ENCODE results near the gene PSMA3.
"Not testable (repeated sequence)": the region's sequence is repeated elsewhere in the genome, so short reads cannot be mapped to it uniquely, and the experiment has no call there.

PSMA3 gene

GRCh38 chr14:58244556-58245387 lies at the start of gene PSMA3:
Gene PSMA3, plus strand, starts transcription at chr14:58244843. Its CDS starts 78 bp downstream, at chr14:58244921.
- DNase-seq: peak; percentile 97

DNA sequence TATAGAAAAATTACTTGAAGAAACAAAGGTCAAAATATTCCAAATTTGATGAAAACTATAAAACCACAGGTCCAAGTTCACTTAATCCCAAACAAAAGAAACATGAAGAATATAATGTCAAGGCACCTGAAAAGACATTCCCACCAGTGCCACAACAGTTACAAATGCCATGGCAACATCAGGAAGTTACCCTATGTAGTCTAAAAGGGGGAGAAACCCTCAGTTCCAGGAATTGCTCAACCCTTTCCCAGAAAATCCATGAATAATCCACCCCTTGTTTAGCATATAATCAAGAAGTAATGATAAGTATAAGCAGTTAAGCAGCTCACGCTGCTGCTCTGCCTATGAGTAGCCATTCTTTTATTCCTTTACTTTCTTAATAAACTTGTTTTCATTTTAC lies 48.4 kb upstream of the PSMA3 start:
- DNase-seq: no peak

DNA sequence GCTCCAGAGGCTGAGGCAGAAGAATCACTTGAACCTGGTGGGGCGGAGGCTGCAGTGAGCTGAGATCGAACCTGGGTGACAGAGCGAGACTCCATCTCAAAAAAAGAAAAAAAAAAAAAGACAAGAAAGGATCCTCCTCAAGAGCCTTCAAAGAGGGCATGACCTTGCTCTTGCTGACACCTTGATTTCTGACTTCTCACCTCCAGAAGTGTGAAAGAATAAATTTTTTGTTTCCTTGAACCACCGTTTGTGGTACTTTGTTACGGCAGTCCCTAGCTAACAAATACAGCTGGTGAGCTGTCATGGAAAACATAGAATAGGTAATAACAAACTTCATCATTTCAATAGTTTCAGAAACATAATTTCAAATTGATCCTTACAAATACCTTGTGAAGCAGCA lies 46.6 kb upstream of the PSMA3 start:
- no peak for DNase-seq

- peak; percentile 85 for DNase-seq
Measured at GRCh38 chr14:58199726-58200479, 44.7 kb upstream of the PSMA3 start, which contains the start of gene ACTR10. Gene ACTR10, plus strand, starts transcription at chr14:58200149. Its CDS starts 69 bp downstream, at chr14:58200218.

GRCh38 chr14:58200480-58200841 lies 44.2 kb upstream of the PSMA3 start:
- DNase-seq: no peak

- no peak for DNase-seq
Measured at GRCh38 chr14:58200846-58201245, 43.8 kb upstream of the PSMA3 start.

- DNase-seq: no peak
Measured at GRCh38 chr14:58213176-58213575, 31.5 kb upstream of the PSMA3 start.

GRCh38 chr14:58215191-58215914 lies 29.3 kb upstream of the PSMA3 start:
- no peak for DNase-seq

DNA sequence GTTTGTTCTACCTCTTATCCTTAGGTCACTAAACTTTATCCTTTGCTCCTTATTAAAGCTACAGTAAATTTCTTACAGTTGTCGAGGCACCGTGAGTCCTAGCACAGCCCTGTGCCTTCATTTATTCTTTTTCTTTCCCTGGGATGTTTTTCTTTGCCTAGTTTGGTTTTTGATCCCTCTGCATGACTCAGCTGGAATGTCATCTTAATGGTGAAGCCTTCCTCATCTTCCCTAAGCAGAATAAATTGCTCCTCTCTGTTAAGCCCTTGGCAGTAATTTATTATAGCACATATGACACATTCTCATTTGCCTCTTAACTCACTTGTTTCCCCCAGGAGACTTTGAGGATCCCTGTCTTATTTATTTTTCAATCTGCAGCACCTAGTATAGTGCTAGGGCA lies 28.1 kb upstream of the PSMA3 start:
- no peak for DNase-seq

- DNase-seq: no peak
Measured at GRCh38 chr14:58227096-58227819, 17.4 kb upstream of the PSMA3 start.

DNA sequence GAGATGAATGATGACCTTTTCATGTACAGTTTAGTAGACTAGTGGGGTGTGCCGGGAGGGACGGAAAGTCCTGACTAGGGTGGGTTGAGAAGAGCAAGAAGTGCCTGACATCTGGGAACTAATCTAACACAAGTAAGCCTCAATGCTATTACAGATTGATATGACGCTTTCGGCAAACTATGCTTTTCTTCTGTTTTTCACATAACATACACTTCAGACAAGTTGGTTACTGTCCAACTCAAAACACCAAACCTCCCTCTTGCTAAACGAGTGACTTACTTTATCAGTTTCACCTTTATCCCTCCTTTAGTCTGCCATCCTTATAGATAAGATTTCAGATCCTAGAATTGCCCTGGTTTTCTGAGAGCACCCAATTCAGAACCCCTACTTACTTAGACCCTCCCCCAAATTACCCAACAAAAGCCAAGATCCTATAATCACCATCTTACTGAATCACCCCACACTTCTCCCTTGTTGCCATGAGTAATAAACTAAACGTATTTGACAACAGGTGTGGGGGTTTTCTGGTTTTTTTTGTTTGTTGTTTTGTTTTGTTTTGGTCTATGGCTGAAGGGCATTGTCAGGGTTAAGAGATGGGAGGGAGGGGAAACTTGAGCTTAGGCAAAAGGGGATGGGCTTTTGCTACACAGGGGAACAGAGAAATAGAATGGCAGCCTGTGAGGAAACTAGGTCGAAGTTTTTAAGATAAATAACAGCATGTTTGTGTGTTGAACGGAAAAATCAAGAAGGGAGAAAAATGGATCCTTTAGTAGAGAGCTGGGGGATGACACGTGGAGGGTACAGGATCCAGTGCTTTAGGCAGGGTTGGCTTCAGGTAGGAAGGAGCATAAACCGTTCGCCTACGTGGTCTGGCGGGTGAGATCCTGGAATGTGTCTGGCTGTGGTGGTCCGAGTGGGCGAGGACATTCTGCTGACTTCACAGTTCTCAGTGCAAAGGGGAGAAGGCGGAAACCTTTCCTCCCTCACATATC lies 6.1 kb upstream of the PSMA3 start:
- no peak for DNase-seq

DNA sequence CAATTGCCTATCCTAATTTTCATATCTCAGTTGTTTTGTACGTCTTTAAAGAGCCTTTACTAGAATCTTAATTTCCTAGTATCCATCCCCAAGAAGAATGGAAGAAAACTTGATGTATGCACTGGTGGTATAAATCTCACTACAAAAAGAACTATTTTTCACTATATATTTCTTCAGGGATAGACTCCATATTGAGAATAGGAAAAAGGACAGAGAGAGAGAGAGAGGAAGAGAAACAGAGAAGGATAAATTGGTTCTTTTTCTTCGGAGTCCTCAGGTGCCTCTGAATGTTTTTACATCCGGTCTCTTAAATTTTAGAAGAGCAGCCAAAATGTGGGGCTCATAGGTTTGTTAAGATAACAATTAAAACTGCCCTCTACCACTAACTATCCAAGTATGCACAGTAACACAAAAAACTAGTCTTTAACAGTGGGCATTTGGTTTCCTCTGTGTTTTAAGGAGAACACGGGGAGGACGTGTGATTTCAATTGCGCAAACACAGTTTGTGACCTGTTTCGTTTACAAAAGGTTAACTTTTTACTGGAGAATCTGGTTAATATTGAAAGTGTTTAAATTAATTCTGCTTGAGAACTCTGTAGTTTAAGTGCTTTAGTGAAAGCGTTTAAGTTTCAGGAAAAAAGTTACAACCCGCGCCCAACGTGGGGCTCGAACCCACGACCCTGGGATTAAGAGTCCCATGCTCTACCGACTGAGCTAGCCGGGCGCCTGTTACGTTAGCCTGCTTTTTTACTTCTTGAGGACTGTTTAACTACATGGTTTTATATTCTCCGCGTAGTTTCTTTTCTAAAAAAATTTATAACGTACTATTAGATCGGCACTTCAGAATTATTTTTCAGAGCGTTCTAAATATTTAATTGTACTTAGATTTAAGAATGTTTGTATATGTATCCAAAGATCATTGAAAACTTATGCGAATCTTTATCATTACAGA lies 5.1 kb upstream of the PSMA3 start:
- DNase-seq: peak; percentile 66

GRCh38 chr14:58243790-58244555 lies 670 bp upstream of the PSMA3 start:
- peak; percentile 94 for DNase-seq

- no peak for DNase-seq
Measured at GRCh38 chr14:58245562-58245961, 919 bp downstream of the PSMA3 start.

DNA sequence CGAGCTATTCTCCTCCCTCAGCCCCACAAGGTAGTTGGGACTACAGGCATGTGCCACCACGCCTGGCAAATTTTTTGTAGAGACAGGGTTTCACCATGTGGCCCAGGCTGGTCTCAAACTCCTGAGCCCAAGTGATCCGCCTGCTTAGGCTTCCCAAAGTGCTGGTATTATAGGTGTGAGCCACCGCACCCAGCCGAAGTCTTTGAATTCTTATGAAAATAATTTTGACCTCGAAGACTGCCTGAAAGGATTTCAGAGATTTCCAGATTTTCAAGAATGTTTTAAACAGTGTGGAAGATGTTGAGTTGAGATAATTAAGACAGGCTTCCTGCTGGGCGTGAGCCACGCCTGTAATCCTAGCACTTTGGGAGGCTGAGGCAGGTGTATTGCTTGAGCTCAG lies 5.0 kb downstream of the PSMA3 start:
- DNase-seq: no peak

- DNase-seq: no peak
Measured at GRCh38 chr14:58258156-58258555, 13.5 kb downstream of the PSMA3 start.

DNA sequence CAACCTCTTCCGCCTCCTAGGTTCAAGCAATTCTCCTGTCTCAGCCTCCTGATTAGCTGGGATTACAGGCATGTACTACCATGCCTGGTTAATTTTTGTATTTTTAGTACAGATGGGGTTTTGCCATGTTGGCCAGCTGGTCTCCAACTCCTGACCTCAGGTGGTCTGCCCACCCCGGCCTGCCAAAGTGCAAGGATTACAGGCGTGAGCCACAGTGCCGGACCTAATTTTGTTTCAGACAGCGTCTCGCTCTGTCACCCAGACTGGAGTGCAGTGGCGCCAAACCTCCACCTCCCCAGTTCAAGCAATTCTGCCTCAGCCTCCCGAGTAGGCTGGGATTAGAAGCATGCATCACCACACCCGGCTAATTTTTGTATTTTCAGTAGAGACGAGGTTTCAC lies 17.4 kb downstream of the PSMA3 start:
- not testable (repeated sequence) for DNase-seq

DNA sequence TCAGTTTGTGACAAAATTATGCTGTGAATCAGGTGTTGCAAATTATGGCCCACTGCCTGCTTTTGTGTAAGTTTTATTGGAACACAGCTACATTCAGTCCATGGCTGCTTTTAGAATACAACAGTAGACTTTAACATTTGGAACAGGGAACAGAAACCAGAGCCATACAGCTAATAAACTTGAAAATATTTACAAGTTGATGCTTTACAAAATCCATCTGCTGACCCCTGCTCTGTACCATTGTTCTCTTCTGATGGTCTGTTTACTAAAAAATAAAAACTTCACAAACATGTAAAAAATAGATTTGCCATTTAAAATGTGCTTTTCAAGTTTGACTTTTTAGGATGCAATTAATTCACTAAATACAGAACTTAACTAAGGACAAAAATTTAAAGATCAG lies 20.8 kb downstream of the PSMA3 start:
- DNase-seq: no peak

DNA sequence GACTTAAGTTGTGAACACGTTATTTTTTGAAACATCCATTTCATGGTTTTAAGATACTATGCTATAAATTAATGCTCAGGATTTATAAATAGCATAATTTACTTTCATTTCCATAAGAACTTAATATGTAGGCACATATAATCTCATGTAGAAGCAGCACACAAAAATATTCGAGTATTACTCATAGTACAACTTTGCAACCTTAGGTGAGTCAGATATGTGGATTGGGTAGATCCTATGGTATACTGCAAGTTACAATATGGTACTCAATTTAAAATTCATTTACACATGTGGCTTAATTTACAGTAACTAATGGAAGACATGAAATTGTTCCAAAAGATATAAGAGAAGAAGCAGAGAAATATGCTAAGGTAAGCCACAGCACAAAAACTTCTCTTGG lies 26.0 kb downstream of the PSMA3 start:
- no peak for DNase-seq

Data from NCI-H510A treated with DMSO at 0.1 percent for 48 hours (cell line).